H54 (cell line): ENCODE data around the gene SCAF8.

ENCODE experiments used
- DNase-seq: peaks from one replicate; pipeline ENCODE4 v3.0.0; 2011; ENCODE audit warnings: low spot score, mixed read lengths; ENCODE audit not compliant: insufficient read length
- FAIRE-seq: peaks from 3 replicates; lab custom pipeline; 2011; peaks lifted over from hg19 to GRCh38; lab: Jason Lieb, UNC
- POLR2A ChIP-seq: IDR thresholded peaks from 2 replicates; pipeline ENCODE4 v1.6.1; 2011; ENCODE audit warnings: low read depth, mild to moderate bottlenecking, low read length

SCAF8 gene

DNA sequence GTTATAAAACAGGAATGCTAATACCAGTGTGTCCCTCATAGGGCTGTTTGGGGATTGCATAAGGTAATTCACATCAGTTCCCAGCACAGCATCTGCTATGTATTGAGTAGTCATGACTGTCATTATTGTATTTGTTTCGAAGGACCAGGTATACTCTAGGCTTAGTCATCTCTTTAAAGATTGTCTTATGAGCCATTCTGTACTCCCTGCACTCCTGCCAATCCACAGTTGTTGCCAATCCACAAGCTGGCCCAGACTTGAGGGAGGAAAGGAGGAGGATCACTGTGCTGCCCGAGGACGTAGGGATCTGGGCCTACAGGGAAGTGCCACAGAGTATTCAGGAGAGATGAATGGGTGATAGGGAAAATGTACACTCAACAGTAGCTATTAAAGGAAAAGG lies 148.9 kb downstream of the SCAF8 start:
- no peak for TF ChIP-seq POLR2A
- FAIRE-seq (no peak), DNase-seq (no peak)
